ENCODE data around the gene CMIP.
"Not testable (repeated sequence)": the region's sequence is repeated elsewhere in the genome, so short reads cannot be mapped to it uniquely, and the experiment has no call there.

The CMIP gene

GRCh38 chr16:81421126-81421525, 23.5 kb upstream of the CMIP start:
- 100% methylated on average over 1 of the region's 2 CpGs for WGBS (ENCODE audit: insufficient coverage)
- Histone ChIP-seq H3K4me1 (ENCODE audit: control extremely low read depth in 1 of 4, control insufficient read depth in 4 of 4, insufficient read depth in 4 of 4, low read length in 3 of 4) (peaks cover 2 to 8% (median 5%) of the 10 kb centered on the region in 4 experiments), H3K4me3 (ENCODE audit: control insufficient read depth in 1 of 7, extremely low read depth in 1 of 7, insufficient read depth in 4 of 7, low read depth in 2 of 7, low read length in 6 of 7) (no peak overlapping the region), H3K27ac (ENCODE audit: insufficient read depth in 1 of 2, low read depth in 1 of 2, low read length in 2 of 2, poor library complexity in 1 of 2, severe bottlenecking in 2 of 2) (no peak overlapping the region), H3K9me3 (ENCODE audit: control extremely low read depth in 1 of 5, control insufficient read depth in 4 of 5, insufficient read depth in 2 of 5, low read depth in 1 of 5, low read length in 4 of 5) (peaks cover 0 to 4% (median 0%) of the 10 kb centered on the region in 5 experiments), H3K36me3 (ENCODE audit: control insufficient read depth in 4 of 4, insufficient read depth in 4 of 4, low read length in 3 of 4) (no peaks in the 10 kb centered on the region), H3K27me3 (replicated peaks in 2 of 5; ENCODE audit: control insufficient read depth in 4 of 5, insufficient read depth in 5 of 5, low read length in 4 of 5) (no peaks in the 10 kb centered on the region)
- ChIA-PET CTCF (no interaction called here), POLR2A (no interaction called here)
- no peak for DNase-seq

- no peaks in the 10 kb centered on the region for H3K27me3 ChIP-seq (replicated peaks in 2 of 5; ENCODE audit: control insufficient read depth in 4 of 5, insufficient read depth in 5 of 5, low read length in 4 of 5)
- WGBS (ENCODE audit: insufficient coverage): 99% methylated on average over 6 of the region's 11 CpGs
- no peak overlapping the region for H3K4me3 ChIP-seq (ENCODE audit: control insufficient read depth in 1 of 7, extremely low read depth in 1 of 7, insufficient read depth in 4 of 7, low read depth in 2 of 7, low read length in 6 of 7)
- peaks cover 0 to 4% (median 0%) of the 10 kb centered on the region in 5 experiments for H3K9me3 ChIP-seq (ENCODE audit: control extremely low read depth in 1 of 5, control insufficient read depth in 4 of 5, insufficient read depth in 2 of 5, low read depth in 1 of 5, low read length in 4 of 5)
- H3K27ac ChIP-seq (ENCODE audit: insufficient read depth in 1 of 2, low read depth in 1 of 2, low read length in 2 of 2, poor library complexity in 1 of 2, severe bottlenecking in 2 of 2): no peak overlapping the region
- ChIA-PET CTCF (no interaction called here), POLR2A (no interaction called here)
- peaks cover 2 to 8% (median 5%) of the 10 kb centered on the region in 4 experiments for H3K4me1 ChIP-seq (ENCODE audit: control extremely low read depth in 1 of 4, control insufficient read depth in 4 of 4, insufficient read depth in 4 of 4, low read length in 3 of 4)
- DNase-seq: no peak
- no peaks in the 10 kb centered on the region for H3K36me3 ChIP-seq (ENCODE audit: control insufficient read depth in 4 of 4, insufficient read depth in 4 of 4, low read length in 3 of 4)
Measured at GRCh38 chr16:81421536-81421935, 23.1 kb upstream of the CMIP start.

DNA sequence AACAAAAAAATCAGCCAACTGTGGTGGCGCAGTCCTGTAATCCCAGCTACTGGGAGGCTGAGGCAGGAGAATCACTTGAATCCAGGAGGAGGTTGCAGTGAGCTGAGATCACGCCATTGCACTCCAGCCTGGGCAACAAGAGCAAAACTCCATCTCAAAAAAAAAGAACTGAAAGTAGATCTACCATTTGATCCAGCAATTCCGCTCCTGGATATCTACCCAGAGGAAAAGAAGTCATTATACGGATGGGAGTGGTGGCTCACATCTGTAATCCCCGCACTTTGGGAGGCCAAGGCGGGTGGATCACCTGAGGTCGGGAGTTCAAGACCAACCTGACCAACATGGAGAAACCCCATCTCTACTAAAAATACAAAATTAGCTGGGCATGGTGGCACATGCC, 22.5 kb upstream of the CMIP start:
- H3K4me1 ChIP-seq (ENCODE audit: control extremely low read depth in 1 of 4, control insufficient read depth in 4 of 4, insufficient read depth in 4 of 4, low read length in 3 of 4); H3K36me3 ChIP-seq (ENCODE audit: control insufficient read depth in 4 of 4, insufficient read depth in 4 of 4, low read length in 3 of 4); H3K27me3 ChIP-seq (replicated peaks in 2 of 5; ENCODE audit: control insufficient read depth in 4 of 5, insufficient read depth in 5 of 5, low read length in 4 of 5); CTCF ChIA-PET; H3K9me3 ChIP-seq (ENCODE audit: control extremely low read depth in 1 of 5, control insufficient read depth in 4 of 5, insufficient read depth in 2 of 5, low read depth in 1 of 5, low read length in 4 of 5); H3K27ac ChIP-seq (ENCODE audit: insufficient read depth in 1 of 2, low read depth in 1 of 2, low read length in 2 of 2, poor library complexity in 1 of 2, severe bottlenecking in 2 of 2); POLR2A ChIA-PET; H3K4me3 ChIP-seq (ENCODE audit: control insufficient read depth in 1 of 7, extremely low read depth in 1 of 7, insufficient read depth in 4 of 7, low read depth in 2 of 7, low read length in 6 of 7); DNase-seq: not testable (repeated sequence)
- WGBS (ENCODE audit: insufficient coverage): 100% methylated on average over 3 of the region's 7 CpGs

DNA sequence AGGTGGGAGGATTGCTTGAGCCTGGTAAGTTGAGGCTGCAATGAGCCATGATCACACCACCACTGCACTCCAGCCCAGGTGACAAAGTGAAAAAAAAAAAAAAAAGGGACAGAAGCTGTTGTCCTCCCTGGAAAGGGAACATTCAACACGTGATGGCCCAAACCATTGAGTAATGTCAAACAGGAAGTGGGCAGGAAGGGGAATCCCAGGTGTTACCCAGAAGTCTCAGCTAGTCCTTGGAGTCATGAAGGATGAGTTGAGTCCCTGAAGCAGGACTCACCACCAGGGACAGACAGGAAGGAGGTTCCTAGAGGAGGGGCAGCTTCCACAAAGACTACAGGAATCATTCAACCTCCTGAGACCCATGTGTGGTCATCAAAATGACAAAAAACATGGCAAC, 19.8 kb upstream of the CMIP start:
- no peaks in the 10 kb centered on the region for H3K36me3 ChIP-seq (ENCODE audit: control insufficient read depth in 4 of 4, insufficient read depth in 4 of 4, low read length in 3 of 4)
- H3K9me3 ChIP-seq (ENCODE audit: control extremely low read depth in 1 of 5, control insufficient read depth in 4 of 5, insufficient read depth in 2 of 5, low read depth in 1 of 5, low read length in 4 of 5): peaks cover 0 to 4% (median 0%) of the 10 kb centered on the region in 5 experiments
- ChIA-PET CTCF (interaction anchor here (1.0 to 1.2 kb wide), 3 partner anchors 8 to 15 kb away, joined by 3 to 5 read pairs (median 3); no protein-coding TSS in a partner anchor), POLR2A (no interaction called here)
- no peak overlapping the region for H3K4me3 ChIP-seq (ENCODE audit: control insufficient read depth in 1 of 7, extremely low read depth in 1 of 7, insufficient read depth in 4 of 7, low read depth in 2 of 7, low read length in 6 of 7)
- no peak overlapping the region for H3K27ac ChIP-seq (ENCODE audit: insufficient read depth in 1 of 2, low read depth in 1 of 2, low read length in 2 of 2, poor library complexity in 1 of 2, severe bottlenecking in 2 of 2)
- H3K4me1 ChIP-seq (ENCODE audit: control extremely low read depth in 1 of 4, control insufficient read depth in 4 of 4, insufficient read depth in 4 of 4, low read length in 3 of 4): peaks cover 2 to 12% (median 9%) of the 10 kb centered on the region in 4 experiments
- WGBS (ENCODE audit: insufficient coverage): 0% methylated on average over 1 of the region's 1 CpG
- peak in 2 of 3 donors; percentile 67 to 68 for DNase-seq
- no peaks in the 10 kb centered on the region for H3K27me3 ChIP-seq (replicated peaks in 2 of 5; ENCODE audit: control insufficient read depth in 4 of 5, insufficient read depth in 5 of 5, low read length in 4 of 5)

DNA sequence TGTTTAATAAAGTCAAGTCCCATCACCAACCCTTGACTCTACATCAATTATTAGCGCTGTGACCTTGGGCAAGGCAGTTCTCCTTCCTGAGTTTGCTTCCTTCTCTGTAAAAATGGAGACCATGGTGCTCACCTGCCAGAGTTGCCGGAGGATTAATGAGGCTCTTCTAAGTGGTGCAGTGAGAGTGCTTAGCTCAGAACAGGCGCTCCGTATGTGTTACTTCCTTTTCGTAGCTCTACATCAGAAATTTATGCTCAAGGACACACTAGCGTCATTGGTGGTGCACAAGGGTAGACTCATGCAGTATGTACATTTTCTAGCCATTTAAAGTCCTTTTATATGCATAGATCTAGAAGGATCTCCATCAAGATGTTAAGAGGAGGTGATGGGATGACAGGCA, 17.4 kb upstream of the CMIP start:
- DNase-seq: no peak
- H3K4me1 ChIP-seq (ENCODE audit: control extremely low read depth in 1 of 4, control insufficient read depth in 4 of 4, insufficient read depth in 4 of 4, low read length in 3 of 4): peaks cover 2 to 21% (median 11%) of the 10 kb centered on the region in 4 experiments
- no peak overlapping the region for H3K27ac ChIP-seq (ENCODE audit: insufficient read depth in 1 of 2, low read depth in 1 of 2, low read length in 2 of 2, poor library complexity in 1 of 2, severe bottlenecking in 2 of 2)
- H3K36me3 ChIP-seq (ENCODE audit: control insufficient read depth in 4 of 4, insufficient read depth in 4 of 4, low read length in 3 of 4): no peaks in the 10 kb centered on the region
- ChIA-PET CTCF (interaction anchor here (0.7 to 1.5 kb wide), 4 partner anchors 8 to 296 kb away, joined by 3 read pairs; no protein-coding TSS in a partner anchor), POLR2A (no interaction called here)
- no peaks in the 10 kb centered on the region for H3K9me3 ChIP-seq (ENCODE audit: control extremely low read depth in 1 of 5, control insufficient read depth in 4 of 5, insufficient read depth in 2 of 5, low read depth in 1 of 5, low read length in 4 of 5)
- no peaks in the 10 kb centered on the region for H3K27me3 ChIP-seq (replicated peaks in 2 of 5; ENCODE audit: control insufficient read depth in 4 of 5, insufficient read depth in 5 of 5, low read length in 4 of 5)
- no peak overlapping the region for H3K4me3 ChIP-seq (ENCODE audit: control insufficient read depth in 1 of 7, extremely low read depth in 1 of 7, insufficient read depth in 4 of 7, low read depth in 2 of 7, low read length in 6 of 7)
- 71% methylated on average over 4 of the region's 6 CpGs for WGBS (ENCODE audit: insufficient coverage)

DNA sequence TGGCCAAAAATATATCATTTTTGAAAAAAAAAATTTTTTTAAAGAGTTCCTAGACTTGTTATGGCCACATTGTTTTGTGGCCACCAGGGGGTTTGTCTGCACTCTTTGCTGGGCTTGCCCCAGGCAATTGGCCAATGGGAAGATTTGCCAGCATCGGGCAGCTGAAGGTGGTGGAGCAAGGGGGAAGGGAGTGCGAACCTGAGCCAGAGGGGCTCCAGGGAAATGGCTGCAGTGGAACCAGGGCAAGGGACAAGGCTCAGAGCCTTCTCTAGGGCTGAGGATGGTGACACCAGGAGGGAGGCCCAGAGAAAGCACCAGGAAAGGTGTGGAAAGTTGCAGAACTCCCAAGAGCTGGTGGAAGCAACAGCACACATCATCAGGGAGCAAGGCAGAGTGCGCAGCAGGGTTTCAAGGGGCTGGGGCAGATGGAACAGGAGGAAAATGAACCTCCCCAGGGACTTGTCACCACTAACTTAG, 15.5 kb upstream of the CMIP start:
- Histone ChIP-seq H3K4me1 (ENCODE audit: control extremely low read depth in 1 of 4, control insufficient read depth in 4 of 4, insufficient read depth in 4 of 4, low read length in 3 of 4) (peaks cover 2 to 32% (median 20%) of the 10 kb centered on the region in 4 experiments), H3K36me3 (ENCODE audit: control insufficient read depth in 4 of 4, insufficient read depth in 4 of 4, low read length in 3 of 4) (no peaks in the 10 kb centered on the region), H3K27me3 (replicated peaks in 2 of 5; ENCODE audit: control insufficient read depth in 4 of 5, insufficient read depth in 5 of 5, low read length in 4 of 5) (no peaks in the 10 kb centered on the region), H3K4me3 (ENCODE audit: control insufficient read depth in 1 of 7, extremely low read depth in 1 of 7, insufficient read depth in 4 of 7, low read depth in 2 of 7, low read length in 6 of 7) (no peak overlapping the region), H3K9me3 (ENCODE audit: control extremely low read depth in 1 of 5, control insufficient read depth in 4 of 5, insufficient read depth in 2 of 5, low read depth in 1 of 5, low read length in 4 of 5) (no peaks in the 10 kb centered on the region), H3K27ac (ENCODE audit: insufficient read depth in 1 of 2, low read depth in 1 of 2, low read length in 2 of 2, poor library complexity in 1 of 2, severe bottlenecking in 2 of 2) (no peak overlapping the region)
- POLR2A ChIA-PET: interaction anchor here (1.6 kb wide), 1 partner anchor 196 kb away, joined by 4 read pairs; no protein-coding TSS in a partner anchor
- DNase-seq: peak; percentile 70 to 81 (median 77)
- WGBS (ENCODE audit: insufficient coverage): 56% methylated on average over 3 of the region's 3 CpGs
- CTCF ChIA-PET: interaction anchor here (0.7 to 2.0 kb wide), 17 partner anchors 10 to 294 kb away, joined by 3 to 11 read pairs (median 4); no protein-coding TSS in a partner anchor

GRCh38 chr16:81431554-81432353, 12.9 kb upstream of the CMIP start:
- 95% methylated on average over 22 of the region's 23 CpGs for WGBS (ENCODE audit: insufficient coverage)
- peaks cover 0 to 24% (median 14%) of the 10 kb centered on the region in 4 experiments for H3K4me1 ChIP-seq (ENCODE audit: control extremely low read depth in 1 of 4, control insufficient read depth in 4 of 4, insufficient read depth in 4 of 4, low read length in 3 of 4)
- ChIA-PET POLR2A (no interaction called here), CTCF (interaction anchor here (0.6 to 1.0 kb wide), 2 partner anchors 9 to 273 kb away, joined by 3 read pairs; no protein-coding TSS in a partner anchor)
- no peaks in the 10 kb centered on the region for H3K27me3 ChIP-seq (replicated peaks in 2 of 5; ENCODE audit: control insufficient read depth in 4 of 5, insufficient read depth in 5 of 5, low read length in 4 of 5)
- no peaks in the 10 kb centered on the region for H3K9me3 ChIP-seq (ENCODE audit: control extremely low read depth in 1 of 5, control insufficient read depth in 4 of 5, insufficient read depth in 2 of 5, low read depth in 1 of 5, low read length in 4 of 5)
- no peak overlapping the region for H3K4me3 ChIP-seq (ENCODE audit: control insufficient read depth in 1 of 7, extremely low read depth in 1 of 7, insufficient read depth in 4 of 7, low read depth in 2 of 7, low read length in 6 of 7)
- H3K36me3 ChIP-seq (ENCODE audit: control insufficient read depth in 4 of 4, insufficient read depth in 4 of 4, low read length in 3 of 4): no peaks in the 10 kb centered on the region
- DNase-seq: peak in 2 of 3 donors; percentile 58 to 68
- H3K27ac ChIP-seq (ENCODE audit: insufficient read depth in 1 of 2, low read depth in 1 of 2, low read length in 2 of 2, poor library complexity in 1 of 2, severe bottlenecking in 2 of 2): no peak overlapping the region

Measured in common myeloid progenitor, CD34-positive (primary cell).